ENCODE results near the gene SYT17. TPM values are rescaled to one million over a fixed set of nuclear protein-coding genes. Genes with fewer than 3 reads are reported as not detected.
A peak's percentile ranks its signal among the peaks of the same experiment; 100 is the strongest.

Gene SYT17
- total and polyA plus RNA-seq, 2 experiments from 2014 or later: 6.7 to 6.9 TPM

DNA sequence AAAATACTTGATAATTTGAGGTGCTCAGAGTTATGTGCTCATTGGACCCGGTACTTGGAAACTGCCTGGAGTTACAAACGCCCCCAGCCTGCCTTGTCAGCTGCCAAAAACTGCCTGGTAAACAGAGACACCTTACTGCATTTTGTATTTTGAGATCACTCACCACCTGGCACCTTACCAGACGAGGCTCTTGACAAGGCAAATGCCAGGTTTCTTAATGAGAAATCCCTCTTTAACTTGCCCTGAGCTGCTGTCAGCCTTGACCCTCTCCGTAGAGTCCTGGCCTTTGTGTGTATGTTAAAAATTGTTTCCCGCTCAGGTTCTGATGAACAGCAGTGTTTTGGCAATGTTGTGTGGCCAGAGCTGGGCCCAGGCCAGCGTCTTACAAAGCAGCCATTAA is 28.8 kb downstream of the SYT17 start:
- Histone ChIP-seq H2AFZ (no peak overlapping the region), H3K4me1 (ENCODE audit: insufficient read depth) (no peaks in the 10 kb centered on the region), H3K36me3 (replicated peaks; ENCODE audit: insufficient read depth, low read depth) (no peaks in the 10 kb centered on the region), H3K9me3 (ENCODE audit: low read depth) (no peaks in the 10 kb centered on the region), H3K4me3 (no peak overlapping the region), H3K79me2 (no peaks in the 10 kb centered on the region), H3K27me3 (no peaks in the 10 kb centered on the region), H3K4me2 (no peak overlapping the region), H3K27ac (no peak overlapping the region), H4K20me1 (ENCODE audit: insufficient read depth, poor library complexity, severe bottlenecking) (no peaks in the 10 kb centered on the region), H3K9me2 (replicated peaks; ENCODE audit: insufficient read depth) (no peaks in the 10 kb centered on the region)
- WGBS (ENCODE audit: low lambda C conversion rate, missing lambda C conversion rate): 82% methylated on average over 6 of the region's 6 CpGs
- TF ChIP-seq EZH2 (IDR thresholded peaks at IDR 0.05; ENCODE audit: borderline replicate concordance) (no peak), EZH2phosphoT487 (IDR thresholded peaks at IDR 0.05; ENCODE audit: low read depth, severe bottlenecking, unreplicated experiment) (no peak)
- TF ChIP-seq, protein P1, sequence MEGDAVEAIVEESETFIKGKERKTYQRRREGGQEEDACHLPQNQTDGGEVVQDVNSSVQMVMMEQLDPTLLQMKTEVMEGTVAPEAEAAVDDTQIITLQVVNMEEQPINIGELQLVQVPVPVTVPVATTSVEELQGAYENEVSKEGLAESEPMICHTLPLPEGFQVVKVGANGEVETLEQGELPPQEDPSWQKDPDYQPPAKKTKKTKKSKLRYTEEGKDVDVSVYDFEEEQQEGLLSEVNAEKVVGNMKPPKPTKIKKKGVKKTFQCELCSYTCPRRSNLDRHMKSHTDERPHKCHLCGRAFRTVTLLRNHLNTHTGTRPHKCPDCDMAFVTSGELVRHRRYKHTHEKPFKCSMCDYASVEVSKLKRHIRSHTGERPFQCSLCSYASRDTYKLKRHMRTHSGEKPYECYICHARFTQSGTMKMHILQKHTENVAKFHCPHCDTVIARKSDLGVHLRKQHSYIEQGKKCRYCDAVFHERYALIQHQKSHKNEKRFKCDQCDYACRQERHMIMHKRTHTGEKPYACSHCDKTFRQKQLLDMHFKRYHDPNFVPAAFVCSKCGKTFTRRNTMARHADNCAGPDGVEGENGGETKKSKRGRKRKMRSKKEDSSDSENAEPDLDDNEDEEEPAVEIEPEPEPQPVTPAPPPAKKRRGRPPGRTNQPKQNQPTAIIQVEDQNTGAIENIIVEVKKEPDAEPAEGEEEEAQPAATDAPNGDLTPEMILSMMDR (IDR thresholded peaks at IDR 0.05; ENCODE audit: poor library complexity): no peak
- no peak for DNase-seq (ENCODE audit: low spot score)

DNA sequence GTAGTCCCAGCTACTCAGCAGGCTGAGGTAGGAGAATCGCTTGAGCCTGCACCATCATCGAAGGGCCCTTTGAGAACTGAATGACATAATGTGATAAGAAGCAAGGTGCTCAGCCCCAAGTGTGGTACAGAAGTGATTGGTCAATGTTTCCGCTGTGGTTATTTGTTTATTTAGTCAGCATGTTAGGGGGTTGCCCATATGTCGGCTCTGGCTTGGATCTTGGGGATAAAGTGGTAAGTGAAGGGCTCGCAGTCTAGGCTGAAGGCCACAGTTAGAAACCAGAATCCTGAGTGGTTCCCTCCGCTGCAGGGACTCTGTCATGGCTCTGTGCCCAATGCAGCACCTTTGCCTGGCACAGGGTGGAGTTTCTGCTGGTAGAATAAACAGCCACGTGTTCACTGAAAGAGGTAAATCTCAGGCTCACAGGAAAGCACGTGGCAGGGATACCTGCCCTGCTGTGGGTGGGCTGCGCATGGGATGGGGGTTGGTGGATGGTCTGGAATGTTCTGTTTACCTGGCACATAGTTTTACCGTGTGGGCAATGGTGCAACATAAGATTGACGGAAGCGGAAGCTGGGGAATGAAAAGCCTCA is 35.4 kb downstream of the SYT17 start:
- TF ChIP-seq, protein P1 (IDR thresholded peaks at IDR 0.05; ENCODE audit: poor library complexity): no peak
- TF ChIP-seq EZH2phosphoT487 (IDR thresholded peaks at IDR 0.05; ENCODE audit: low read depth, severe bottlenecking, unreplicated experiment) (no peak), EZH2 (IDR thresholded peaks at IDR 0.05; ENCODE audit: borderline replicate concordance) (no peak)
- Histone ChIP-seq H3K4me1 (ENCODE audit: insufficient read depth) (no peaks in the 10 kb centered on the region), H3K27ac (no peak overlapping the region)

DNA sequence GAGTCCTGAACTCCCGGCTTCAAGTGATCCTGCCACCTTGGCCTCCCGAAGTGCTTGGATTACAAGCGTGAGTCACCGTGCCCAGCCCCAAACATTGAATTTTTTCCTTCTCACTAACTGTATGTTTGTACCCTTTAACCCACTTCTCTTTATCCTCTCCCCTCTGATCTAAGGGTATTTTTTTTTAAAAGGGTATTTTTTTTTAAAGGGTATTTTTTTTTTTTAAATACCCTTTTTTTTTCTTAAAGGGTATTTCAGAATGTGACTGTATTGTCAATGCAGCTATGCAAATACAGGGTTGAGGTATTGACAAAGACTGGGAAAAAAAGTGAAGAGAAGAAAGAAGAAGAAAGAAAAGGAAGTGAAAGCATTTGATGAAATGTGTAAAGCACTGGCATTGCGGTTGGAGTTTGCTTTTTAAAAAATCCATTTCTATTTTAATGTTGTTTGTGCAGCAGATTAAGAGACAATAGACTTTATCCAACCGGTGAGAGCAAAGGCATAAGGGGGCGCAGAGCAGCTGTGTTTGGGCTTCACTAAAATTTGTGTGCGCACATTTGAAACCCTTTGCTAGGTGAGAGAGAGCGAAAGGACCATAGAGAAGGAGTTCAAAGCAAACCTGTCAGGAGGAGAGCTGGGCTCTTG is 42.4 kb downstream of the SYT17 start:
- no peak overlapping the region for H2AFZ ChIP-seq
- no peaks in the 10 kb centered on the region for H4K20me1 ChIP-seq (ENCODE audit: insufficient read depth, poor library complexity, severe bottlenecking)
- peak; percentile 36 for DNase-seq (ENCODE audit: low spot score)
- H3K27me3 ChIP-seq: no peaks in the 10 kb centered on the region
- no peaks in the 10 kb centered on the region for H3K79me2 ChIP-seq
- H3K9me2 ChIP-seq (replicated peaks; ENCODE audit: insufficient read depth): no peaks in the 10 kb centered on the region
- H3K36me3 ChIP-seq (replicated peaks; ENCODE audit: insufficient read depth, low read depth): no peaks in the 10 kb centered on the region
- H3K4me1 ChIP-seq (ENCODE audit: insufficient read depth): no peaks in the 10 kb centered on the region
- 55% methylated on average over 9 of the region's 9 CpGs for WGBS (ENCODE audit: low lambda C conversion rate, missing lambda C conversion rate)
- H3K27ac ChIP-seq: no peak overlapping the region
- no peaks in the 10 kb centered on the region for H3K9me3 ChIP-seq (ENCODE audit: low read depth)
- H3K4me3 ChIP-seq: no peak overlapping the region
- no peak overlapping the region for H3K4me2 ChIP-seq
- TF ChIP-seq, protein P1 (IDR thresholded peaks at IDR 0.05; ENCODE audit: poor library complexity): no peak
- no peak for TF ChIP-seq EZH2 (IDR thresholded peaks at IDR 0.05; ENCODE audit: borderline replicate concordance)
- no peak for TF ChIP-seq EZH2phosphoT487 (IDR thresholded peaks at IDR 0.05; ENCODE audit: low read depth, severe bottlenecking, unreplicated experiment)

More for the DNA sequence above, 35.4 kb downstream of the SYT17 start:
- no peak overlapping the region for H3K4me3 ChIP-seq
- H3K9me3 ChIP-seq (ENCODE audit: low read depth): no peaks in the 10 kb centered on the region
- H3K36me3 ChIP-seq (replicated peaks; ENCODE audit: insufficient read depth, low read depth): no peaks in the 10 kb centered on the region
- H3K27me3 ChIP-seq: no peaks in the 10 kb centered on the region
- H3K4me2 ChIP-seq: no peak overlapping the region
- no peak for DNase-seq (ENCODE audit: low spot score)
- no peaks in the 10 kb centered on the region for H3K79me2 ChIP-seq
- no peak overlapping the region for H2AFZ ChIP-seq
- no peaks in the 10 kb centered on the region for H4K20me1 ChIP-seq (ENCODE audit: insufficient read depth, poor library complexity, severe bottlenecking)
- WGBS (ENCODE audit: low lambda C conversion rate, missing lambda C conversion rate): 84% methylated on average over 12 of the region's 12 CpGs
- no peaks in the 10 kb centered on the region for H3K9me2 ChIP-seq (replicated peaks; ENCODE audit: insufficient read depth)

Measured in hepatocyte (in vitro differentiated cells).